Measurements from ENCODE around the gene MLLT6. TPM values are rescaled to one million over a fixed set of nuclear protein-coding genes. Genes with fewer than 3 reads are reported as not detected.
A peak's percentile ranks its signal among the peaks of the same experiment; 100 is the strongest.

MLLT6 gene
- total and polyA plus RNA-seq, 2 of the 13 experiments (the other 11 are each of a cell fraction or from before 2014, with no cell fraction given), result 50.7 to 69.5 TPM

- TF ChIP-seq ZNF432 (CRISPR knock-in tag; IDR thresholded peaks at IDR 0.05; ENCODE audit: borderline replicate concordance) (no peak), ZNF569 (CRISPR knock-in tag; IDR thresholded peaks at IDR 0.05; ENCODE audit: borderline replicate concordance) (no peak), GMEB1 (CRISPR knock-in tag; IDR thresholded peaks at IDR 0.05; ENCODE audit: borderline replicate concordance) (no peak), PPARG (CRISPR knock-in tag; conservative IDR thresholded peaks at IDR 0.05) (no peak), ZZZ3 (CRISPR knock-in tag; IDR thresholded peaks at IDR 0.05; ENCODE audit: borderline replicate concordance) (no peak), ZNF350 (CRISPR knock-in tag; IDR thresholded peaks at IDR 0.05; ENCODE audit: borderline replicate concordance, low read depth) (no peak), HNRNPH1 (optimal IDR thresholded peaks at IDR 0.05; ENCODE audit: low read depth, low read length) (no peak), TBX2 (CRISPR knock-in tag; IDR thresholded peaks at IDR 0.05; ENCODE audit: borderline replicate concordance) (no peak; the same call in 1 of the 2 replicates), PRPF4 (IDR thresholded peaks at IDR 0.05; ENCODE audit: low read depth, low read length, poor library complexity, severe bottlenecking) (no peak), CTCF (CRISPR knock-in tag; IDR thresholded peaks at IDR 0.05) (peak; percentile 53), ZEB1 (IDR thresholded peaks at IDR 0.05; ENCODE audit: insufficient replicate concordance, low read depth) (no peak), MXI1 (IDR thresholded peaks at IDR 0.05; ENCODE audit: borderline replicate concordance, low read depth, low read length) (no peak), ZNF230 (CRISPR knock-in tag; IDR thresholded peaks at IDR 0.05) (no peak), ZNF784 (CRISPR knock-in tag; IDR thresholded peaks at IDR 0.05; ENCODE audit: borderline replicate concordance) (no peak), ZSCAN22 (CRISPR knock-in tag; IDR thresholded peaks at IDR 0.05) (no peak), ZNF451 (CRISPR knock-in tag; IDR thresholded peaks at IDR 0.05) (no peak; the same call in 1 of the 2 replicates), ZNF282 (IDR thresholded peaks at IDR 0.05; ENCODE audit: partially characterized antibody) (no peak), KDM1A (CRISPR knock-in tag; IDR thresholded peaks at IDR 0.05) (no peak), SRF (IDR thresholded peaks at IDR 0.05; ENCODE audit: low read depth, low read length) (no peak), BATF2 (CRISPR knock-in tag; IDR thresholded peaks at IDR 0.05) (no peak), WIZ (CRISPR knock-in tag; IDR thresholded peaks at IDR 0.05) (no peak), MBD4 (IDR thresholded peaks at IDR 0.05; ENCODE audit: borderline replicate concordance, low read length) (no peak), HOXA5 (CRISPR knock-in tag; IDR thresholded peaks at IDR 0.05) (no peak), RFX5 (IDR thresholded peaks at IDR 0.05; ENCODE audit: low read depth, low read length) (no peak), THYN1 (CRISPR knock-in tag; IDR thresholded peaks at IDR 0.05; ENCODE audit: borderline replicate concordance, low read depth) (no peak), ZNF660 (CRISPR knock-in tag; IDR thresholded peaks at IDR 0.05; ENCODE audit: borderline replicate concordance, low read depth) (no peak), ZMAT3 (CRISPR knock-in tag; conservative IDR thresholded peaks at IDR 0.05) (peak; percentile 59)
These were observed 30.9 kb upstream of the MLLT6 start (continued) for GRCh38 chr17:38674014-38674748.

All from HepG2 (cell line).